Measurements from ENCODE around the gene CFAP57. TPM values are rescaled to one million over a fixed set of nuclear protein-coding genes. Genes with fewer than 3 reads are reported as not detected.

The CFAP57 gene
- total and polyA plus RNA-seq, 2 experiments from 2014 or later = 0.09 TPM; not detected in 1

- H3K36me3 ChIP-seq = no peaks in the 10 kb centered on the region
- no peak for TF ChIP-seq CTCF (IDR thresholded peaks at IDR 0.05; ENCODE audit: low read depth, low read length)
- H3K27me3 ChIP-seq = no peaks in the 10 kb centered on the region
- H3K9me3 ChIP-seq (ENCODE audit: low read depth) = no peaks in the 10 kb centered on the region
- H3K4me1 ChIP-seq (ENCODE audit: low read depth) = peaks cover 10% of the 10 kb centered on the region
- no peak overlapping the region for H3K27ac ChIP-seq
- H3K4me3 ChIP-seq = no peak overlapping the region
- DNase-seq (ENCODE audit: low read depth in 1 of 2, low spot score in 1 of 2) = no peak
Measured at GRCh38 chr1:43265431-43265830, 93.3 kb downstream of the CFAP57 start.

- TF ChIP-seq CTCF (IDR thresholded peaks at IDR 0.05; ENCODE audit: low read depth, low read length) = no peak
- Histone ChIP-seq H3K4me3 (no peak overlapping the region), H3K4me1 (ENCODE audit: low read depth) (peaks cover 10% of the 10 kb centered on the region), H3K27me3 (no peaks in the 10 kb centered on the region), H3K36me3 (no peaks in the 10 kb centered on the region), H3K27ac (no peak overlapping the region), H3K9me3 (ENCODE audit: low read depth) (no peaks in the 10 kb centered on the region)
- DNase-seq (ENCODE audit: low read depth in 1 of 2, low spot score in 1 of 2) = no peak
Measured at GRCh38 chr1:43266881-43267280, 94.8 kb downstream of the CFAP57 start.

GRCh38 chr1:43267291-43267805 lies 95.2 kb downstream of the CFAP57 start:
- no peaks in the 10 kb centered on the region for H3K9me3 ChIP-seq (ENCODE audit: low read depth)
- no peaks in the 10 kb centered on the region for H3K36me3 ChIP-seq
- peak overlapping the region; percentile 35 for H3K27ac ChIP-seq
- H3K4me3 ChIP-seq = no peak overlapping the region
- peak in 1 of 2 donors; percentile 73 for DNase-seq (ENCODE audit: low read depth in 1 of 2, low spot score in 1 of 2)
- peaks cover 10% of the 10 kb centered on the region for H3K4me1 ChIP-seq (ENCODE audit: low read depth)
- no peaks in the 10 kb centered on the region for H3K27me3 ChIP-seq
- no peak for TF ChIP-seq CTCF (IDR thresholded peaks at IDR 0.05; ENCODE audit: low read depth, low read length)

GRCh38 chr1:43267818-43268425 lies 95.8 kb downstream of the CFAP57 start:
- Histone ChIP-seq H3K27me3 (no peaks in the 10 kb centered on the region), H3K4me3 (no peak overlapping the region), H3K4me1 (ENCODE audit: low read depth) (peaks cover 10% of the 10 kb centered on the region), H3K27ac (peak overlapping the region; percentile 35), H3K9me3 (ENCODE audit: low read depth) (no peaks in the 10 kb centered on the region), H3K36me3 (no peaks in the 10 kb centered on the region)
- no peak for TF ChIP-seq CTCF (IDR thresholded peaks at IDR 0.05; ENCODE audit: low read depth, low read length)
- no peak for DNase-seq (ENCODE audit: low read depth in 1 of 2, low spot score in 1 of 2)

GRCh38 chr1:43269627-43270375 lies 97.7 kb downstream of the CFAP57 start, which contains the start of gene TMEM125:
TMEM125 (plus strand) TSS chr1:43269983; CDS start chr1:43272723, 2,740 bp downstream.
- no peaks in the 10 kb centered on the region for H3K36me3 ChIP-seq
- H3K27me3 ChIP-seq = no peaks in the 10 kb centered on the region
- no peak within 1 kb of the TSS for H3K27ac ChIP-seq
- DNase-seq (ENCODE audit: low read depth in 1 of 2, low spot score in 1 of 2) = no peak
- H3K4me1 ChIP-seq (ENCODE audit: low read depth) = peaks cover 10% of the 10 kb centered on the region
- TF ChIP-seq CTCF (IDR thresholded peaks at IDR 0.05; ENCODE audit: low read depth, low read length) = no peak
- H3K4me3 ChIP-seq = peak within 1 kb of the TSS; percentile 15
- no peaks in the 10 kb centered on the region for H3K9me3 ChIP-seq (ENCODE audit: low read depth)

Measured in cardiac muscle cell (in vitro differentiated cells and primary cell).